Suprapubic skin (tissue), 3 donors: ENCODE data around the gene SH3YL1.

ENCODE experiments used
- CTCF ChIP-seq, 2 donors: fragments of 200-600 bp in 1 of 2; fragments of 450-650 bp in 1 of 2; sonication (generic) in 1 of 2; IDR thresholded peaks; one replicate each; pipeline ENCODE4 v1.5.1; 2016 to 2019; ENCODE audit warnings: antibody characterized with exemption in 2 of 2, mild to moderate bottlenecking in 1 of 2, moderate library complexity in 1 of 2
- EP300 ChIP-seq: sonication (generic); formaldehyde crosslinking; IDR thresholded peaks from one replicate; pipeline ENCODE4 v1.6.1; 2017; ENCODE audit warnings: antibody characterized with exemption
- POLR2A ChIP-seq, 2 donors: fragments of 450-650 bp; IDR thresholded peaks; one replicate each; pipeline ENCODE4 v1.6.1; 2017; ENCODE audit warnings: antibody characterized with exemption in 2 of 2, mild to moderate bottlenecking in 2 of 2, moderate library complexity in 2 of 2

GRCh38 chr2:287911-288757 is 24.3 kb upstream of the SH3YL1 start, which contains the start of gene ALKAL2:
- TF ChIP-seq POLR2A (IDR thresholded peaks at IDR 0.05) (no peak), CTCF (IDR thresholded peaks at IDR 0.05) (no peak), EP300 (no peak)
